Astrocyte (in vitro differentiated cells and primary cell): Measurements from ENCODE around the gene AWAT2.

Experiments used
- CTCF ChIP-seq: IDR thresholded peaks from 2 replicates; pipeline ENCODE4 v1.5.1; 2011; ENCODE audit warnings: low read depth, mild to moderate bottlenecking, inconsistent platforms, low read length, moderate library complexity; ENCODE audit not compliant: insufficient read depth
- EZH2 ChIP-seq: IDR thresholded peaks from 2 replicates; pipeline ENCODE4 v1.6.1; 2012; ENCODE audit warnings: mild to moderate bottlenecking, low read length, inconsistent platforms; ENCODE audit not compliant: insufficient read depth

- no peak for TF ChIP-seq CTCF
- TF ChIP-seq EZH2 = no peak
Measured at GRCh38 chrX:70026112-70026850, 23.5 kb downstream of the AWAT2 start.
